NCI-H524 treated with DMSO at 0.1 percent for 48 hours (cell line): ENCODE results near the gene NTN4.
"Not testable (repeated sequence)": the region's sequence is repeated elsewhere in the genome, so short reads cannot be mapped to it uniquely, and the experiment has no call there.

ENCODE experiments used
- DNase-seq: peaks from one replicate; lab custom pipeline; 2025; lab: John Stamatoyannopoulos, UW

NTN4 gene

GRCh38 chr12:95654665-95655064 is 135.9 kb downstream of the NTN4 start:
- DNase-seq, result not testable (repeated sequence)

- DNase-seq, result no peak
These were observed 136.6 kb downstream of the NTN4 start for GRCh38 chr12:95653771-95654546.

- no peak for DNase-seq
These were observed 138.9 kb downstream of the NTN4 start for GRCh38 chr12:95651681-95652080.

- no peak for DNase-seq
These were observed 141.4 kb downstream of the NTN4 start for GRCh38 chr12:95648990-95649791.

GRCh38 chr12:95646781-95647190 is 143.8 kb downstream of the NTN4 start:
- no peak for DNase-seq

GRCh38 chr12:95643256-95643655 is 147.3 kb downstream of the NTN4 start:
- no peak for DNase-seq

- DNase-seq, result no peak
These were observed 148.0 kb downstream of the NTN4 start for GRCh38 chr12:95642583-95642982.

- no peak for DNase-seq
These were observed 149.1 kb downstream of the NTN4 start for GRCh38 chr12:95641299-95641952.

- no peak for DNase-seq
These were observed 150.0 kb downstream of the NTN4 start for GRCh38 chr12:95640516-95640915.

GRCh38 chr12:95637471-95638155 is 153.0 kb downstream of the NTN4 start:
- DNase-seq, result peak; percentile 12

GRCh38 chr12:95637010-95637409 is 153.6 kb downstream of the NTN4 start:
- no peak for DNase-seq

GRCh38 chr12:95634622-95635621 is 155.6 kb downstream of the NTN4 start:
- DNase-seq, result no peak

GRCh38 chr12:95633732-95634465 is 156.7 kb downstream of the NTN4 start:
- DNase-seq, result no peak

- no peak for DNase-seq
These were observed 157.4 kb downstream of the NTN4 start for GRCh38 chr12:95633049-95633731.

- DNase-seq, result no peak
These were observed 160.1 kb downstream of the NTN4 start for GRCh38 chr12:95630496-95630895.

GRCh38 chr12:95629392-95629791 is 161.2 kb downstream of the NTN4 start:
- no peak for DNase-seq

GRCh38 chr12:95626854-95627253 is 163.7 kb downstream of the NTN4 start:
- DNase-seq, result no peak

- no peak for DNase-seq
These were observed 165.6 kb downstream of the NTN4 start for GRCh38 chr12:95625012-95625411.

- DNase-seq, result no peak
These were observed 166.0 kb downstream of the NTN4 start for GRCh38 chr12:95624589-95624988.
